NCI-H146 (cell line): Measurements from ENCODE around the gene ZNF107.
"Not testable (repeated sequence)": the region's sequence is repeated elsewhere in the genome, so short reads cannot be mapped to it uniquely, and the experiment has no call there.

Experiments
- DNase-seq: peaks from one replicate; lab custom pipeline; 2025; lab: John Stamatoyannopoulos, UW

ZNF107 gene

DNA sequence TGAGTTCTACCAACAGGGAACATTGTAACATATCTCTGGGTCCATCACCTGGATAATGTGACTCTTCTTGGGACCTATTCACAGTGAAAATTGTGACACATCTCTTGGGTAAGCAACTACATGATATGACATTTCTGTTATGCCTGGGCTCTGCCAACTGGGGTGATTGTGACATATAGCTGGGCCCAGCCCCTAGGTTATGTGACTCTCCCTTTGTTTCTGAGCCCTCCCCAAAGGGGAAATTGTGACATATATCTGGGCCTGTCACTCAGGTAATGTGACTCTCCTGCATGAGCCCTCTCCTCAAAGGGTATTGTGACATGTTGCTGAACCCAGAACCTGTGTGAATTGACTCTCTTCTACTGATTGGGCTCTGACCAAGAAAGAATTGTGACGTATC lies 22.4 kb upstream of the ZNF107 start:
- no peak for DNase-seq

DNA sequence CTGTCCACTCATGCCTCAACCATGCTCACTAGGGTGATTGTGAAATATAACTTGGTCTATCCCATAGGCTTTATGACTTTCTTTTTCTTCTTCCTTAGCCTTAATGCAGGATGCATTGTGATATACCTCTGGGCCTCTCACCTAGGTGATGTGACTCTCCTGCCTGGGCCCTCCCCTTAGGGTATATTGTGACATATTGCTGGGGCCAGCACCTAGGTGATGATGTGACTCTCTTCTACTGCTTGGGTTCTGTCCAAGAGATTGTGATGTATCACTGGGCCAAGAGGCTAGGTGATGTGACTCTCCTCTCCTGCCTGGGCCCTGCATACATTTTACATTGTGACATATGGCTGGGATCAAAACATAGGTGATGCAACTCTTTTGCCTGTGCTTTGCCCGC lies 14.7 kb upstream of the ZNF107 start:
- DNase-seq: no peak

DNA sequence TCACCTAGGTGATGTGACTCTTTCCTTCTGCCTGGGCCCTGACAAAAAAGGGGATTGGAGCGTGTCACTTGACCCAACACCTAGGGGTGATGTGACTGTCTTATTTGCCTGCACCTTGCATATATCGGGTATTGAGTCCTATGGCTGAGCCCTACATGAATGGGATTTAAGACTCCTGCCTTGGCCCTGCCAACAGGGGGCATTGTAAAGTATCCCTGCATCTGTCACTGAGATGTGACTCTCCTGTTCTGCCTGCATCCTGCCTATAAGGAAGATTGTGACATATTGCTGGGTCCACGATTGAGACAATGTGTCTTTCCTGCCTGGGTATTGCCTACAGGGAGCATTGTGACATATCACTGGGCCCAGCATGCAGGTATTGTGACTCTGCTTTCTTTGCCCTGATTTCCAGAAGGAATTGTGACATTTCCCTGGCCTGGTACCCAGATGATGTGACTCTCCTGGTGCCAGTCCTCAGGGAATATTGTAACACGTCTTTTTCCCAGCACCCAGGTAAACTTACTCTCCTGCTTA lies 14.2 kb upstream of the ZNF107 start:
- no peak for DNase-seq

DNA sequence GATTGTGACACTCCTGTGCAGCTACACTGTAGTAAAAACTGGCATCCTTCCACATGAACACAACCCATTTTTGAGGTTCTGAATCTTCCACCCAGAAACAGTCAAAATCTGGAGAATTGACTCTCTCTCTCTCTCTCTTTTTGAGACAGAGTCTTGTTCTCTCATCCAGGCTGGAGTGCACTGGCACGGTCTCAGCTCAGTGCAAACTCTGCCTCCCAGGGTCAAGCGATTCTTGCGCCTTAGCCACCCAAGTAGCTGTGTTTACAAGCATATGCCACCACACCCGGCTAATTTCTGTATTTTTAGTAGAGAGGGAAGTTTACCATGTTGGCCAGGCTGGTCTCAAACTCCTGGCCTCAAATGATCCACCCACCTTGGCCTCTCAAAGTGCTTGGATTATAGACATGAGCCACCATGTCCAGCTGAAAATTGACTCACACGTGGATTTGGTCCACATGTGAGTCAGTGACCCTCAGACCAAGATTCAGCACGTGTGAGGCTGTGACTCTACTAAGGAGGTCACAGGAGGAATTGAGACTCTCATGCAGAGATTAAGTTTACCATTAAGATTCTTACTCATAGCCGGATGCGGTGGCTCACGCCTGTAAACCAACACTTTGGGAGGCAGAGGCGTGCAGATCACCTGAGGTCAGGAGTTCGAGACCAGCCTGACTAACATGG lies 12.1 kb upstream of the ZNF107 start:
- no peak for DNase-seq

DNA sequence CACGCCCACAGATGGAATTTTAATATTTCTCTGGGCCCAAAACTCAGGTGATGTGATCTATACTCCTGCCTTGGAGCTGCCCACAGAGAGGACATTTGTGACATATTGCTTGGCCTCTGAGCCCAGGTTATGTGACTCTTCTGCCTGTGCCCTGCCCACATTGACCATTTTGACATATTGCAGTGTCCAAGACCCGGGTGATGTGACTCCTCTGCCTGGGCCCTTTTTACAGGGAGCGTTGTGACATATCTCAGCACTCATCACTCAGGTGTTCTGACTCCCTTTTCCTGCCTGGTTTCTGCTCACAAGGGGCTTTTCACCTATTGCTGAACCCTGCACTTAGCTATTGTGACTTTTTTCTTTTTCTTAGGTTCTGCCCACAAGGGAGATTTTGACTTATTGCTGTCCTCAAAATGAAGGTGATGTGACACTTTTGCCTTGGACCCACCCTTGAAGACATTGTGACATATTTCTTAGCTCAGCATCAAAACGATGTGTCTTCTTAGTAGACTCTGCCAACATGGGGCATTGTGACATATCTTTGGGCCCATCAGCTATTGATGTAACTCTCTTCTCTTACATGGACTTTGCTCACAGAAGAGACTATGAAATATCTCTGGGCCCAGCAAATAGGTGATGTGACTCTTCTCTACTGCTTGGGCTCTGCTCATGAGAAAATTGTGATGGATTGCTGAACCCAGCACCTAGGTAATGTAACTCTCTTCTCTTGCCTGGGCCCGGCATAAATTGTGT lies 11.0 kb upstream of the ZNF107 start:
- no peak for DNase-seq

DNA sequence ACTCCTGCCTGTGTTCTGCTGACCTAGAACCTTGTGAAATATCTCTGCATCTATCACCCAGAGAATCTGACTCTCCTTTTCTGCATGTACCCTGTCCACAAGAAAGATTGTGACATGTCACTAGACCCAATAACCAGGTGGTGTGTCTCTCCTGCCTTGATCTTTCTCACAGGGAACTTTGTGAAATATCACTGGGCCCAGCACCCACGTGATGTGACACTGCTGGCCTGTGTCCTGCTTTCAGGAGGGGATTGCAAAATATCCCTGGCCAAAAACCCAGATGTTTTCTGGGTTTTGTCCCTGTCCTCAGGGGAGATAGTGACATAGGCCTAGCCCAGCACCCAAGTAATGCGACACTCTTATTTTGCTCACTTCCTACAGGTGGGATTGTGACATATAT lies 10.1 kb upstream of the ZNF107 start:
- DNase-seq: no peak

- no peak for DNase-seq
Measured at GRCh38 chr7:64656489-64656888, 9.4 kb upstream of the ZNF107 start.

GRCh38 chr7:64662091-64662490 lies 3.8 kb upstream of the ZNF107 start:
- not testable (repeated sequence) for DNase-seq

- no peak for DNase-seq
Measured at GRCh38 chr7:64666663-64667050, 724 bp downstream of the ZNF107 start.

- no peak for DNase-seq
Measured at GRCh38 chr7:64667311-64667710, 1.4 kb downstream of the ZNF107 start.

DNA sequence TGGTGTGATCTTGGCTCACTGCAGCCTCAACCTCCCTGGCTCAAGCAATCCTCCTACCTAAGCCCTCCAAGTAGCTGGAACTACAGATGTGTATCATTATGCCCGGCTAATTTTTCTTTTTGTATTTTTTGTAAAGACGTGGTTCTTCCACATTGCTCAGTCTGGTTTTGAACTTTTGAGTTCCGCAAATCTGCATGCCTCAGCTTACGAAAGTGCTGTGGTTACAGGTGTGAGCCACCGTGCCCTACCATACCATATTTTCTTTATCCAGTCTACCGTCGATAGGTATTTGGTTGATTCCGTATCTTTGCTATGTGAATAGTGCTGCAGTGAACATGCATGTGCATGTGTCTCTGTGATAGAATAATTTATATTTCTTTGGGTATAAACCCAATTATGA lies 6.5 kb downstream of the ZNF107 start:
- no peak for DNase-seq

GRCh38 chr7:64685091-64685490 lies 19.2 kb downstream of the ZNF107 start:
- no peak for DNase-seq

DNA sequence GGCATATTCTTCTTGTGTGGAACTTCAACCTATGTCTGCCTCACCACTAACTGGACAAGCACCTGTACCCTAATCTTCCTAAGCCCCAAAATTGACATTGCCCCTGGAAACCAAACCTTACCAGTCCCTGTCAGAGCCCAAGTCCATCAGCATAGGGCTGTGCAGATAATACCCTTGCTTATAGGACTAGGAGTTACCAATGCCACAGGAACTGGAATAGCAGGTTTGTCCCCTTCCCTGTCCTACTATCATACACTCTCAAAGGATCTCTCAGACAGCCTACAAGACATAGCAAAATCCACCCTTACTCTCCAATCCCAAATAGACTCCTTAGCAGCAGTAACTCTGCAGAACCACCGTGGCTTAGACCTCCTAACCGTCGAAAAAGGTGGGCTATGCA lies 19.8 kb downstream of the ZNF107 start:
- DNase-seq: no peak

DNA sequence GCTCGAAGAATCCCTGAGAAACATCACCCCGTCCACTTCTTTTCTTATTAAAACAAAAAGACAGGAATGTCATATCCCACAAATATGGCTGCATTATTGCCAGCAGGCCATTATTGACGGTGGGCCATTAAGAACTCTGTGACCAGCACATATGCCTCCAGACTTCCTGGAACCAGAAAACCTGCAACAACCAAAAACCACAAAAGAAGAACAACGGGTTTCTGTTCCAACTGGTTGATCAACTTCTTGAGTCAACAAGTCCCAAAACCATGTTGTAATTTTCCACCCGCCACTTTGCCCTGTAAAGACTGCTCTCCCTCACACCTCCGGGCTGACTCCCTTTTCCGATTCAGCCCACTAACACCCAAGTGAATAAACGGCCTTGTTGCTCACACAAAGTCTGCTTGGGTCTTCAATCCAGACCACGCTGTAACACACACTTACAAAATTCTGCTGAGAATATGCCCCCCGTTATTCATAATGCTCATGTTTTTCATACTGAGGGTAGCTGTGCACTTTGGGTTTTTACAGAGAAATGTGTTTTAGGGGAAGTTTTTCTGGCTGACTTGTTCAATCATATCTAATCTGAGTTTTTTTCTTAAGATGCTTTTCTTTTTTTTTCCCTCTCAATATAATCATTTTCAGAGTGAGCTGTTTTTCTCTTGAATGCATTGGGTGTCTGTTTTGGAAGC lies 20.7 kb downstream of the ZNF107 start:
- DNase-seq: no peak

- DNase-seq: no peak
Measured at GRCh38 chr7:64687249-64687648, 21.3 kb downstream of the ZNF107 start.

DNA sequence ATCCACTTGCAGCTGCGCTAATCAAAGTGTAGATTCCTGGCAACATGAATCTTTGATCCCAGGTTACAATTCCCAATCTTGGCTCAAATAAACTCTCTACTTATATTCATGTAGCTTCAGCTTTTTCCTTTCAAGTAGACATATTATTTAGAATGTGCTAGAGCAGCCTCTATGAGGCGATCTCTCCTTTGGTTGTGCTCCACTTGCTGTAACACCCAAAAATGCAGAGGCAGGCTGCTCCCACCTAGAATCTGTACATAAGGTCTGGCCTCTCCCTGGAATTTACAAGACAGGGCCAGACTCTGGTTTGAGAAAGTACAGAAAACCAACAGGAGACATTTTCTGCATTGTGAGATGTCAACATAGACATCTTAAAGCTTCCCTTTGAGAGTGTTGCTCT lies 23.1 kb downstream of the ZNF107 start:
- no peak for DNase-seq

- DNase-seq: no peak
Measured at GRCh38 chr7:64691831-64692230, 25.9 kb downstream of the ZNF107 start.

GRCh38 chr7:64697863-64698262 lies 31.9 kb downstream of the ZNF107 start:
- not testable (repeated sequence) for DNase-seq

GRCh38 chr7:64706625-64707292 lies 40.8 kb downstream of the ZNF107 start:
- DNase-seq: no peak

DNA sequence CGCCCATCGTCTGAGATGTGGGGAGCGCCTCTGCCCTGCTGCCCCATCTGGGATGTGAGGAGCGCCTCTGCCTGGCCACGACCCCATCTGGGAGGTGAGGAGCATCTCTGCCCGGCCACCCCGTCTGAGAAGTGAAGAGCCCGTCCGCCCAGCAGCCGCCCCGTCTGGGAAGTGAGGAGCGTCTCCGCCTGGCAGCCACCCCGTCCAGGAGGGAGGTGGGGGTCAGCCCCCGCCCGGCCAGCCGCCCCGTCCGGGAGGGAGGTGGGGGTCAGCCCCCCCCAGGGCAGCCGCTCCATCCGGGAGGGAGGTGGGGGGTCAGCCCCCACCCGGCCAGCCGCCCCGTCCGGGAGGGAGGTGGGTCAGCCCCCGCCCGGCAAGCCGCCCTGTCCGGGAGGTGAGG lies 52.0 kb downstream of the ZNF107 start:
- not testable (repeated sequence) for DNase-seq

GRCh38 chr7:64729089-64729848 lies 63.3 kb downstream of the ZNF107 start:
- peak; percentile 10 for DNase-seq
